D341Med (cell line): ENCODE data around the gene FAM107B.
"Not testable (repeated sequence)": the region's sequence is repeated elsewhere in the genome, so short reads cannot be mapped to it uniquely, and the experiment has no call there.

Experiments used
- DNase-seq: peaks from one replicate; pipeline ENCODE4 v3.0.0; 2012; ENCODE audit warnings: low spot score

FAM107B gene

GRCh38 chr10:14774797-14775196 lies at the start of gene FAM107B:
TSS of gene FAM107B (minus strand) at chr10:14774897. CDS start at chr10:14774663, 234 bp downstream.
- no peak for DNase-seq

- DNase-seq: no peak
Measured at GRCh38 chr10:14823966-14824365, 49.3 kb upstream of the FAM107B start.

- peak; percentile 47 for DNase-seq
Measured at GRCh38 chr10:14822879-14823755, 48.4 kb upstream of the FAM107B start.

- no peak for DNase-seq
Measured at GRCh38 chr10:14821635-14822375, 47.1 kb upstream of the FAM107B start.

- DNase-seq: no peak
Measured at GRCh38 chr10:14820775-14821154, 46.1 kb upstream of the FAM107B start.

- DNase-seq: no peak
Measured at GRCh38 chr10:14820010-14820774, 45.5 kb upstream of the FAM107B start.

- not testable (repeated sequence) for DNase-seq
Measured at GRCh38 chr10:14816717-14817116, 42.0 kb upstream of the FAM107B start.

GRCh38 chr10:14815681-14816080 lies 41.0 kb upstream of the FAM107B start:
- no peak for DNase-seq

GRCh38 chr10:14812271-14812670 lies 37.6 kb upstream of the FAM107B start:
- DNase-seq: no peak

- DNase-seq: no peak
Measured at GRCh38 chr10:14810969-14811953, 36.6 kb upstream of the FAM107B start.

GRCh38 chr10:14806318-14806717 lies 31.6 kb upstream of the FAM107B start:
- DNase-seq: no peak

- no peak for DNase-seq
Measured at GRCh38 chr10:14803827-14804226, 29.1 kb upstream of the FAM107B start.

- peak; percentile 53 for DNase-seq
Measured at GRCh38 chr10:14801723-14802122, 27.0 kb upstream of the FAM107B start.

GRCh38 chr10:14800397-14800796 lies 25.7 kb upstream of the FAM107B start:
- DNase-seq: no peak

- no peak for DNase-seq
Measured at GRCh38 chr10:14798636-14799035, 23.9 kb upstream of the FAM107B start.

GRCh38 chr10:14787938-14788337 lies 13.2 kb upstream of the FAM107B start:
- DNase-seq: no peak

GRCh38 chr10:14784459-14785055 lies 9.9 kb upstream of the FAM107B start:
- DNase-seq: no peak

GRCh38 chr10:14782691-14783363 lies 8.1 kb upstream of the FAM107B start:
- no peak for DNase-seq

- no peak for DNase-seq
Measured at GRCh38 chr10:14781763-14782162, 7.1 kb upstream of the FAM107B start.

- DNase-seq: no peak
Measured at GRCh38 chr10:14779001-14779651, 4.4 kb upstream of the FAM107B start.
